ENCODE data around the gene SLC22A7.

Gene SLC22A7

GRCh38 chr6:43297644-43298564 lies at the start of gene SLC22A7:
TSS of gene SLC22A7 (plus strand) at chr6:43298260. CDS start at chr6:43298359, 99 bp downstream.
- Mint-ChIP-seq H3K27me3 (peaks cover 8% of the 10 kb centered on the region), H3K4me1 (peaks cover 4% of the 10 kb centered on the region), H3K4me3 (no peak within 1 kb of the TSS), H3K27ac (no peak within 1 kb of the TSS), H3K9me3 (no peaks in the 10 kb centered on the region), H3K36me3 (no peaks in the 10 kb centered on the region)
- no peak for ATAC-seq (ENCODE audit: low read depth)
- DNase-seq (ENCODE audit: low spot score in 2 of 2): no peak

GRCh38 chr6:43248791-43249190 lies 49.3 kb upstream of the SLC22A7 start:
- DNase-seq (ENCODE audit: low spot score in 2 of 2): no peak
- H3K4me3 Mint-ChIP-seq: no peak overlapping the region
- no peaks in the 10 kb centered on the region for H3K9me3 Mint-ChIP-seq
- peaks cover 21% of the 10 kb centered on the region for H3K27me3 Mint-ChIP-seq
- ATAC-seq (ENCODE audit: low read depth): no peak
- H3K4me1 Mint-ChIP-seq: peaks cover 16% of the 10 kb centered on the region
- H3K27ac Mint-ChIP-seq: no peak overlapping the region
- no peaks in the 10 kb centered on the region for H3K36me3 Mint-ChIP-seq

GRCh38 chr6:43250992-43251373 lies 47.1 kb upstream of the SLC22A7 start:
- no peak overlapping the region for H3K4me3 Mint-ChIP-seq
- H3K27me3 Mint-ChIP-seq: peaks cover 28% of the 10 kb centered on the region
- no peak overlapping the region for H3K27ac Mint-ChIP-seq
- ATAC-seq (ENCODE audit: low read depth) (no peak), DNase-seq (ENCODE audit: low spot score in 2 of 2) (no peak)
- H3K9me3 Mint-ChIP-seq: no peaks in the 10 kb centered on the region
- no peaks in the 10 kb centered on the region for H3K36me3 Mint-ChIP-seq
- H3K4me1 Mint-ChIP-seq: peaks cover 16% of the 10 kb centered on the region

GRCh38 chr6:43253401-43253800 lies 44.7 kb upstream of the SLC22A7 start:
- ATAC-seq (ENCODE audit: low read depth): no peak
- no peaks in the 10 kb centered on the region for H3K9me3 Mint-ChIP-seq
- no peak overlapping the region for H3K27ac Mint-ChIP-seq
- peaks cover 29% of the 10 kb centered on the region for H3K27me3 Mint-ChIP-seq
- no peaks in the 10 kb centered on the region for H3K36me3 Mint-ChIP-seq
- DNase-seq (ENCODE audit: low spot score in 2 of 2): no peak
- H3K4me1 Mint-ChIP-seq: peaks cover 10% of the 10 kb centered on the region
- H3K4me3 Mint-ChIP-seq: no peak overlapping the region

- Mint-ChIP-seq H3K27me3 (peaks cover 31% of the 10 kb centered on the region), H3K9me3 (no peaks in the 10 kb centered on the region), H3K36me3 (no peaks in the 10 kb centered on the region), H3K4me3 (no peak overlapping the region), H3K27ac (no peak overlapping the region), H3K4me1 (peaks cover 10% of the 10 kb centered on the region)
- ATAC-seq (ENCODE audit: low read depth) (no peak), DNase-seq (ENCODE audit: low spot score in 2 of 2) (no peak)
These were observed 43.8 kb upstream of the SLC22A7 start for GRCh38 chr6:43254138-43254817.

- Mint-ChIP-seq H3K4me3 (no peak overlapping the region), H3K9me3 (no peaks in the 10 kb centered on the region), H3K27me3 (peaks cover 31% of the 10 kb centered on the region), H3K36me3 (no peaks in the 10 kb centered on the region), H3K4me1 (peaks cover 10% of the 10 kb centered on the region), H3K27ac (no peak overlapping the region)
- DNase-seq (ENCODE audit: low spot score in 2 of 2) (no peak), ATAC-seq (ENCODE audit: low read depth) (no peak)
These were observed 43.2 kb upstream of the SLC22A7 start for GRCh38 chr6:43254846-43255245.

- no peaks in the 10 kb centered on the region for H3K36me3 Mint-ChIP-seq
- H3K27me3 Mint-ChIP-seq: peaks cover 31% of the 10 kb centered on the region
- H3K4me1 Mint-ChIP-seq: peaks cover 10% of the 10 kb centered on the region
- H3K4me3 Mint-ChIP-seq: no peak overlapping the region
- no peak overlapping the region for H3K27ac Mint-ChIP-seq
- DNase-seq (ENCODE audit: low spot score in 2 of 2) (no peak), ATAC-seq (ENCODE audit: low read depth) (no peak)
- no peaks in the 10 kb centered on the region for H3K9me3 Mint-ChIP-seq
These were observed 42.5 kb upstream of the SLC22A7 start for GRCh38 chr6:43255408-43256054.

GRCh38 chr6:43256670-43257366 lies 41.2 kb upstream of the SLC22A7 start:
- no peak overlapping the region for H3K27ac Mint-ChIP-seq

GRCh38 chr6:43257367-43258145 lies 40.5 kb upstream of the SLC22A7 start:
- H3K4me3 Mint-ChIP-seq: no peak overlapping the region

More at GRCh38 chr6:43256670-43257366, 41.2 kb upstream of the SLC22A7 start:
- ATAC-seq (ENCODE audit: low read depth) (no peak), DNase-seq (ENCODE audit: low spot score in 2 of 2) (no peak)
- Mint-ChIP-seq H3K4me3 (no peak overlapping the region), H3K4me1 (peaks cover 8% of the 10 kb centered on the region), H3K27me3 (peaks cover 24% of the 10 kb centered on the region), H3K36me3 (no peaks in the 10 kb centered on the region), H3K9me3 (no peaks in the 10 kb centered on the region)

GRCh38 chr6:43258180-43258579 lies 39.9 kb upstream of the SLC22A7 start:
- ATAC-seq (ENCODE audit: low read depth) (no peak), DNase-seq (ENCODE audit: low spot score in 2 of 2) (no peak)
- H3K36me3 Mint-ChIP-seq: no peaks in the 10 kb centered on the region
- H3K4me1 Mint-ChIP-seq: peaks cover 8% of the 10 kb centered on the region
- H3K4me3 Mint-ChIP-seq: no peak overlapping the region
- no peaks in the 10 kb centered on the region for H3K9me3 Mint-ChIP-seq
- H3K27me3 Mint-ChIP-seq: peaks cover 16% of the 10 kb centered on the region
- H3K27ac Mint-ChIP-seq: no peak overlapping the region

More at GRCh38 chr6:43257367-43258145, 40.5 kb upstream of the SLC22A7 start:
- H3K27ac Mint-ChIP-seq: no peak overlapping the region
- H3K36me3 Mint-ChIP-seq: no peaks in the 10 kb centered on the region
- ATAC-seq (ENCODE audit: low read depth): peak; percentile 35
- H3K4me1 Mint-ChIP-seq: peaks cover 8% of the 10 kb centered on the region
- peaks cover 21% of the 10 kb centered on the region for H3K27me3 Mint-ChIP-seq
- DNase-seq (ENCODE audit: low spot score in 2 of 2): no peak
- H3K9me3 Mint-ChIP-seq: no peaks in the 10 kb centered on the region

GRCh38 chr6:43258807-43259686 lies 39.0 kb upstream of the SLC22A7 start:
- Mint-ChIP-seq H3K36me3 (no peaks in the 10 kb centered on the region), H3K4me3 (no peak overlapping the region), H3K27me3 (peaks cover 17% of the 10 kb centered on the region), H3K27ac (no peak overlapping the region), H3K9me3 (no peaks in the 10 kb centered on the region), H3K4me1 (peaks cover 14% of the 10 kb centered on the region)
- no peak for DNase-seq (ENCODE audit: low spot score in 2 of 2)
- no peak for ATAC-seq (ENCODE audit: low read depth)

GRCh38 chr6:43260791-43261190 lies 37.3 kb upstream of the SLC22A7 start:
- no peak for ATAC-seq (ENCODE audit: low read depth)
- H3K27ac Mint-ChIP-seq: no peak overlapping the region
- DNase-seq (ENCODE audit: low spot score in 2 of 2): no peak
- H3K4me3 Mint-ChIP-seq: no peak overlapping the region
- H3K4me1 Mint-ChIP-seq: peaks cover 17% of the 10 kb centered on the region
- peaks cover 11% of the 10 kb centered on the region for H3K27me3 Mint-ChIP-seq
- H3K36me3 Mint-ChIP-seq: no peaks in the 10 kb centered on the region
- no peaks in the 10 kb centered on the region for H3K9me3 Mint-ChIP-seq
